Tibial nerve (tissue), 4 donors: ENCODE results near the gene AIFM3. TPM values are rescaled to one million over a fixed set of nuclear protein-coding genes. Genes with fewer than 3 reads are reported as not detected.

Experiments
- DNase-seq, 2 donors: peaks; one replicate each; pipeline ENCODE4 v3.0.0-alpha.2; 2019; ENCODE audit warnings: low spot score in 2 of 2
- H3K27ac ChIP-seq, 4 donors: fragments of 200-600 bp; sonication (generic) in 3 of 4; one replicate each; pipeline ENCODE4 v1.5.1; 2017 to 2019; ENCODE audit warnings: mild to moderate bottlenecking in 1 of 4
- H3K27me3 ChIP-seq, 2 donors: fragments of 200-600 bp; sonication (generic) in 1 of 2; one replicate each; pipeline versions ENCODE4 v1.5.1 to v1.6.0; 2017 to 2019
- H3K36me3 ChIP-seq, 3 donors: fragments of 200-600 bp; sonication (generic); one replicate each; pipeline ENCODE4 v1.5.1; 2018 to 2019
- H3K4me1 ChIP-seq, 4 donors: fragments of 200-600 bp; sonication (generic) in 3 of 4; one replicate each; pipeline ENCODE4 v1.5.1; 2017 to 2019
- H3K4me3 ChIP-seq, 4 donors: fragments of 200-600 bp; sonication (generic) in 3 of 4; one replicate each; pipeline ENCODE4 v1.5.1; 2017 to 2019; ENCODE audit warnings: mild to moderate bottlenecking in 1 of 4, moderate library complexity in 1 of 4
- H3K9me3 ChIP-seq, 4 donors: fragments of 200-600 bp; sonication (generic) in 3 of 4; one replicate each; pipeline ENCODE4 v1.5.1; 2017 to 2019
- EP300 ChIP-seq, 2 donors: sonication (generic); formaldehyde crosslinking; IDR thresholded peaks; one replicate each; pipeline ENCODE4 v1.6.1; 2017; ENCODE audit warnings: antibody characterized with exemption in 2 of 2, mild to moderate bottlenecking in 1 of 2
- POLR2A ChIP-seq, 2 donors: fragments of 450-650 bp; IDR thresholded peaks; one replicate each; pipeline ENCODE4 v1.6.1; 2017; ENCODE audit warnings: antibody characterized with exemption in 2 of 2, mild to moderate bottlenecking in 2 of 2, moderate library complexity in 2 of 2
- WGBS, 2 donors: methylation state at CpG; one replicate each; pipeline ENCODE4 v1.1.5; 2018; 5-methylcytosine and 5-hydroxymethylcytosine counted together
- total RNA-seq, 4 donors: library from RNA; depleted of rRNA; stranded (reverse); fragments of >200 nt; gene quantifications; one replicate each; pipeline ENCODE4 v1.1.0, GENCODE V29; 2016
- TF ChIP-seq, protein P1 (sequence below), 5 experiments: fragments of 200-600 bp in 3 of 5; fragments of 450-650 bp in 2 of 5; sonication (generic) in 3 of 5; IDR thresholded peaks; one replicate each; pipeline ENCODE4 v1.5.1; 2016 to 2019; ENCODE audit warnings: antibody characterized with exemption in 5 of 5, mild to moderate bottlenecking in 3 of 5, moderate library complexity in 2 of 5

Gene AIFM3
- total RNA-seq, 4 donors from 2014 or later = 0.59 to 3.1 (median 1.8) TPM

DNA sequence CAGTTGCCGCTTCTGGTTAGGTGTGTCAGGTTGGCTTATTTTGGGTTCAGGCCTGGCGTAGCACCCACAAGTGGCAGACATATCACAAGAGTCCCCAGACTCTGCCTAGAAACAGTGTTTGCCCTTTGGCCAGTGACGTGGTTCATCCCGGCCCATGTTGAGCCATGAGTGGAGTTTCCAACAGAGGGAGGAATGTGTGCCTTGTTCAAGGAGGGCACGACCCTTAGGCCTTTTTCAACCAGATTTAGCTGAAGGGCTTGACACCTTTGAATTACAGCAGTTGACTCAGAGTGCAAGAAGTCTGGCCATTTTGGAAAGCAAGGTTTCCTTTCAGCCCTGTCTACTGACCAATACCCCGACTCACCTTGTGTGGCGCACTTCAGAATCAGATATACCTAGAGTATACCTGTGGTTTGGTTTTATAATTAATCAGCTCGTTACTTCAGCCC is 15.1 kb upstream of the AIFM3 start:
- H3K9me3 ChIP-seq = no peaks in the 10 kb centered on the region

DNA sequence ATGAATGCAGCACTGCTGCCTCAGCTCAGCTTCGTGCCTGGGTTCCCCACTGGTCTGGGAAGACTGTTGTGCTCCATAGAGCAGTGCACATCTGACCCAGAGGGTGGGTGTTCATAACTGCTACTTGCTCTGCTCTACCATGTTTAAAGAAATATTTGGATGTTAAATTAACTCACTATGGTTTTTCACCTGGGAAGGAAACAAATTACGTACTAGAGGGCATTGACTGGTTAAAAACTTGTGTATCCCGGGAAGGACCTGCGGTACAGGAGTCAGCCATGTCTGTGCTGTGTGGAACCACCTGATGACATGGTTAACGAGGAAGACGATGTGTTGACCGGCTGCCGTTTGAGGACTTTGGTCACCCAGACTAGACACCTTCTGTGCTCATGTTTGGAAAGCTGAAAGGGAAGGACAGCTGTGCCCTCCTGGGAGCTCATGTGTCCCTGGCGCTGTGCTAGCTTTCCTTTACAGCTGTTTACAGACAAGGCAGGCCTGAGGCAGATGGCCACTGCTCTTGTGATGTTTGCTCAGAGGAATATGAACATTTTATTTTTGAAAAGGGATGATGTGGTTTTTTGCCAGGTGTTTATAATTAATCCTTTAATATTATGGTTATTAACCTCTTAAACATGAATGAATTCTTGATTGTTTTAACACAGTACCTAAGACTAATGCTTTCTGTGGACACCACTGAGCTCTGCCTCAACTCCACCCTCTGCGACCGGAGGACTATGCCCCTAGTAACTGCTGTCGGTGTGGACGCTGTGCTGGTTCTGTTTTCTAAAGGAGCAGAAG is 14.3 kb upstream of the AIFM3 start:
- Histone ChIP-seq H3K4me3 (no peak overlapping the region), H3K9me3 (no peaks in the 10 kb centered on the region), H3K27ac (peak overlapping the region in 1 of 4 donors; percentile 50), H3K27me3 (no peaks in the 10 kb centered on the region), H3K36me3 (peaks cover 0 to 50% (median 0%) of the 10 kb centered on the region in 3 donors), H3K4me1 (peaks cover 0 to 32% (median 14%) of the 10 kb centered on the region in 4 donors)
- TF ChIP-seq POLR2A (IDR thresholded peaks at IDR 0.05) = no peak
- TF ChIP-seq EP300 (IDR thresholded peaks at IDR 0.05) = no peak
- TF ChIP-seq, protein P1, sequence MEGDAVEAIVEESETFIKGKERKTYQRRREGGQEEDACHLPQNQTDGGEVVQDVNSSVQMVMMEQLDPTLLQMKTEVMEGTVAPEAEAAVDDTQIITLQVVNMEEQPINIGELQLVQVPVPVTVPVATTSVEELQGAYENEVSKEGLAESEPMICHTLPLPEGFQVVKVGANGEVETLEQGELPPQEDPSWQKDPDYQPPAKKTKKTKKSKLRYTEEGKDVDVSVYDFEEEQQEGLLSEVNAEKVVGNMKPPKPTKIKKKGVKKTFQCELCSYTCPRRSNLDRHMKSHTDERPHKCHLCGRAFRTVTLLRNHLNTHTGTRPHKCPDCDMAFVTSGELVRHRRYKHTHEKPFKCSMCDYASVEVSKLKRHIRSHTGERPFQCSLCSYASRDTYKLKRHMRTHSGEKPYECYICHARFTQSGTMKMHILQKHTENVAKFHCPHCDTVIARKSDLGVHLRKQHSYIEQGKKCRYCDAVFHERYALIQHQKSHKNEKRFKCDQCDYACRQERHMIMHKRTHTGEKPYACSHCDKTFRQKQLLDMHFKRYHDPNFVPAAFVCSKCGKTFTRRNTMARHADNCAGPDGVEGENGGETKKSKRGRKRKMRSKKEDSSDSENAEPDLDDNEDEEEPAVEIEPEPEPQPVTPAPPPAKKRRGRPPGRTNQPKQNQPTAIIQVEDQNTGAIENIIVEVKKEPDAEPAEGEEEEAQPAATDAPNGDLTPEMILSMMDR (IDR thresholded peaks at IDR 0.05) = no peak
- 75 to 79% methylated on average over 13 of the region's 13 CpGs for WGBS, 2 donors
- no peak for DNase-seq

More for the DNA sequence above, 15.1 kb upstream of the AIFM3 start:
- Histone ChIP-seq H3K27me3 (no peaks in the 10 kb centered on the region), H3K4me1 (peaks cover 0 to 24% (median 10%) of the 10 kb centered on the region in 4 donors), H3K36me3 (peaks cover 0 to 50% (median 0%) of the 10 kb centered on the region in 3 donors), H3K4me3 (no peak overlapping the region), H3K27ac (peak overlapping the region in 1 of 4 donors; percentile 50)
- WGBS, 2 donors = 82 to 83% methylated on average over 8 of the region's 8 CpGs
- DNase-seq = no peak
- TF ChIP-seq POLR2A (IDR thresholded peaks at IDR 0.05) (no peak), EP300 (IDR thresholded peaks at IDR 0.05) (no peak)
- TF ChIP-seq, protein P1 (IDR thresholded peaks at IDR 0.05) = no peak

DNA sequence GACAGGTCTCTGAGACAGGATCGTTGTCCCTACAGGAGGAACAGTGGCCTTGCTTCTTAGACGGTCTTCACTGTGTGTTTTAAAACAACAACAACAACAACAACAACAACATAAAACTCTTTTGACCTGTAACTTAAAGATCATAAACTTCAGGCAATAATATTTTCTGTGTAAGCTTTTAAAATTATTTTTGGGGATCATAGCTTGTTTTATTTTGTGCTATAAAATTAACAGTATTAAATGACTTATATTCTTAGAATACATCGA is 13.8 kb upstream of the AIFM3 start:
- Histone ChIP-seq H3K27me3 (no peaks in the 10 kb centered on the region), H3K27ac (no peak overlapping the region), H3K4me3 (no peak overlapping the region), H3K9me3 (no peaks in the 10 kb centered on the region), H3K4me1 (peaks cover 0 to 36% (median 19%) of the 10 kb centered on the region in 4 donors), H3K36me3 (peaks cover 0 to 50% (median 0%) of the 10 kb centered on the region in 3 donors)
- TF ChIP-seq EP300 (IDR thresholded peaks at IDR 0.05) (no peak), POLR2A (IDR thresholded peaks at IDR 0.05) (no peak)
- TF ChIP-seq, protein P1 (IDR thresholded peaks at IDR 0.05) = no peak
- WGBS, 2 donors = 69% methylated on average over 3 of the region's 3 CpGs
- no peak for DNase-seq

- Histone ChIP-seq H3K27ac (peak overlapping the region in 1 of 4 donors; percentile 6), H3K4me3 (no peak overlapping the region), H3K36me3 (peaks cover 0 to 50% (median 0%) of the 10 kb centered on the region in 3 donors), H3K9me3 (no peaks in the 10 kb centered on the region), H3K4me1 (peaks cover 0 to 33% (median 17%) of the 10 kb centered on the region in 4 donors), H3K27me3 (no peaks in the 10 kb centered on the region)
- TF ChIP-seq EP300 (IDR thresholded peaks at IDR 0.05) (peak in 1 of 2 donors; percentile 36), POLR2A (IDR thresholded peaks at IDR 0.05) (no peak)
- 90 to 91% methylated on average over 8 of the region's 8 CpGs for WGBS, 2 donors
- peak in 1 of 2 donors; percentile 27 for DNase-seq
Observed at GRCh38 chr22:20953668-20954500, 13.2 kb upstream of the AIFM3 start.

GRCh38 chr22:20955548-20955947 is 11.5 kb upstream of the AIFM3 start:
- DNase-seq = no peak
- Histone ChIP-seq H3K9me3 (no peaks in the 10 kb centered on the region), H3K27ac (no peak overlapping the region), H3K4me3 (no peak overlapping the region), H3K36me3 (peaks cover 0 to 39% (median 0%) of the 10 kb centered on the region in 3 donors), H3K4me1 (peaks cover 0 to 33% (median 17%) of the 10 kb centered on the region in 4 donors), H3K27me3 (no peaks in the 10 kb centered on the region)
- TF ChIP-seq, protein P1 (IDR thresholded peaks at IDR 0.05) = no peak
- TF ChIP-seq POLR2A (IDR thresholded peaks at IDR 0.05) (no peak), EP300 (IDR thresholded peaks at IDR 0.05) (no peak)
- WGBS, 2 donors = 74 to 75% methylated on average over 7 of the region's 7 CpGs
